ENCODE results near the gene ARL6IP4. TPM values are rescaled to one million over a fixed set of nuclear protein-coding genes. Genes with fewer than 3 reads are reported as not detected.

The ARL6IP4 gene
- total RNA-seq, 1 experiment from 2014 or later: 133 TPM

- no peaks in the 10 kb centered on the region for H3K36me3 Mint-ChIP-seq
- DNase-seq (ENCODE audit: low spot score) (no peak), ATAC-seq (no peak)
- H3K27me3 Mint-ChIP-seq (ENCODE audit: low read depth): no peaks in the 10 kb centered on the region
- no peak overlapping the region for H3K27ac Mint-ChIP-seq
- CTCF ChIA-PET: interaction anchor here (1.0 kb wide), 1 partner anchor 75 kb away, joined by 3 read pairs; no protein-coding TSS in a partner anchor
- POLR2A ChIA-PET: no interaction called here
- H3K4me1 Mint-ChIP-seq: no peaks in the 10 kb centered on the region
- TF ChIP-seq ZNF396 (CRISPR knock-in tag; IDR thresholded peaks at IDR 0.05; ENCODE audit: borderline replicate concordance) (no peak), MAX (CRISPR knock-in tag; IDR thresholded peaks at IDR 0.05) (no peak), ZNF532 (CRISPR knock-in tag; IDR thresholded peaks at IDR 0.05; ENCODE audit: borderline replicate concordance) (no peak), NFE2L1 (CRISPR knock-in tag; IDR thresholded peaks at IDR 0.05) (no peak), PRDM15 (CRISPR knock-in tag; IDR thresholded peaks at IDR 0.05) (no peak), FOXP4 (CRISPR knock-in tag; IDR thresholded peaks at IDR 0.05) (no peak), TP53 (CRISPR knock-in tag; IDR thresholded peaks at IDR 0.05) (no peak), FOXP1 (CRISPR knock-in tag; IDR thresholded peaks at IDR 0.05; ENCODE audit: borderline replicate concordance) (no peak), E2F5 (CRISPR knock-in tag; IDR thresholded peaks at IDR 0.05) (no peak)
- no peaks in the 10 kb centered on the region for H3K9me3 Mint-ChIP-seq
- H3K4me3 Mint-ChIP-seq: no peak overlapping the region
Observed at GRCh38 chr12:122942637-122943036, 37.8 kb upstream of the ARL6IP4 start.

- ChIA-PET POLR2A (no interaction called here), CTCF (interaction anchor here (1.0 kb wide), 1 partner anchor 75 kb away, joined by 3 read pairs; no protein-coding TSS in a partner anchor)
- H3K9me3 Mint-ChIP-seq: no peaks in the 10 kb centered on the region
- no peaks in the 10 kb centered on the region for H3K4me1 Mint-ChIP-seq
- no peak overlapping the region for H3K4me3 Mint-ChIP-seq
- no peaks in the 10 kb centered on the region for H3K27me3 Mint-ChIP-seq (ENCODE audit: low read depth)
- DNase-seq (ENCODE audit: low spot score) (no peak), ATAC-seq (no peak)
- H3K27ac Mint-ChIP-seq: no peak overlapping the region
- no peaks in the 10 kb centered on the region for H3K36me3 Mint-ChIP-seq
- no peak for TF ChIP-seq ZNF425 (CRISPR knock-in tag; conservative IDR thresholded peaks at IDR 0.05)
- TF ChIP-seq ATF1 (CRISPR knock-in tag; IDR thresholded peaks at IDR 0.05): no peak
- no peak for TF ChIP-seq ZMAT4 (CRISPR knock-in tag; IDR thresholded peaks at IDR 0.05)
- no peak for TF ChIP-seq ZNF281 (CRISPR knock-in tag; IDR thresholded peaks at IDR 0.05)
- TF ChIP-seq ATF6 (CRISPR knock-in tag; IDR thresholded peaks at IDR 0.05): no peak
- no peak for TF ChIP-seq NR3C1 (CRISPR knock-in tag; conservative IDR thresholded peaks at IDR 0.05; ENCODE audit: low read depth)
Observed at GRCh38 chr12:122943196-122943595, 37.3 kb upstream of the ARL6IP4 start.

All from WTC11 (cell line).